ENCODE results near the gene OPCML.

Gene OPCML

DNA sequence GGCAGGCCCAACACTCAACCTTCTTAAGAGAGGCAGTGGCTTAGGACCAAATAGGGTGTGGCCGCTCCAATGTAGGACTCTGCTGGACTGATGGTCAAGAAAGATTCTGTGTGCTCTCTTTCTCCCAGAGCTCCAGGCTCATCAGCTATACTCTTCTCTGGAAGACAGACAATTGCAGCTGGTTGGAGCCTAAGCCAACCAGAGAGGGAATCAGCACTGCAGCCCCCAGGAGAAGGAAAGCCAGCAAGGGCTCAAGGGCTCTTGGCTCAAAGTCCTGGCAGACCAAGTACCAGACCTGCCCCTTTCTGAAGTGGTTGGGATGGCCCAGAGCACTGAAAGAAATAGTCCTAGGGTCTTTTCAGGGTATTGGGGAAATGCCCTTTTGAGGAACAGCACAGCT lies 1084.5 kb downstream of the OPCML start:
- H3K27ac ChIP-seq (replicated peaks): no peak overlapping the region
- H3K27me3 ChIP-seq (ENCODE audit: insufficient read depth, poor library complexity, severe bottlenecking): no peaks in the 10 kb centered on the region
- H3K4me3 ChIP-seq (replicated peaks; ENCODE audit: insufficient read depth, low read length): no peak overlapping the region
- DNase-seq (ENCODE audit: low read depth in 1 of 2, low spot score in 1 of 2): no peak
- TF ChIP-seq POLR2AphosphoS5 (IDR thresholded peaks at IDR 0.05; ENCODE audit: low read depth) (no peak), SPI1 (IDR thresholded peaks at IDR 0.05; ENCODE audit: borderline replicate concordance, low read depth) (no peak), GABPA (IDR thresholded peaks at IDR 0.05; ENCODE audit: low read depth) (no peak)
- TF ChIP-seq, protein P1, sequence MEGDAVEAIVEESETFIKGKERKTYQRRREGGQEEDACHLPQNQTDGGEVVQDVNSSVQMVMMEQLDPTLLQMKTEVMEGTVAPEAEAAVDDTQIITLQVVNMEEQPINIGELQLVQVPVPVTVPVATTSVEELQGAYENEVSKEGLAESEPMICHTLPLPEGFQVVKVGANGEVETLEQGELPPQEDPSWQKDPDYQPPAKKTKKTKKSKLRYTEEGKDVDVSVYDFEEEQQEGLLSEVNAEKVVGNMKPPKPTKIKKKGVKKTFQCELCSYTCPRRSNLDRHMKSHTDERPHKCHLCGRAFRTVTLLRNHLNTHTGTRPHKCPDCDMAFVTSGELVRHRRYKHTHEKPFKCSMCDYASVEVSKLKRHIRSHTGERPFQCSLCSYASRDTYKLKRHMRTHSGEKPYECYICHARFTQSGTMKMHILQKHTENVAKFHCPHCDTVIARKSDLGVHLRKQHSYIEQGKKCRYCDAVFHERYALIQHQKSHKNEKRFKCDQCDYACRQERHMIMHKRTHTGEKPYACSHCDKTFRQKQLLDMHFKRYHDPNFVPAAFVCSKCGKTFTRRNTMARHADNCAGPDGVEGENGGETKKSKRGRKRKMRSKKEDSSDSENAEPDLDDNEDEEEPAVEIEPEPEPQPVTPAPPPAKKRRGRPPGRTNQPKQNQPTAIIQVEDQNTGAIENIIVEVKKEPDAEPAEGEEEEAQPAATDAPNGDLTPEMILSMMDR (IDR thresholded peaks at IDR 0.05; ENCODE audit: insufficient read depth, low read length): no peak
- TF ChIP-seq, protein P2, sequence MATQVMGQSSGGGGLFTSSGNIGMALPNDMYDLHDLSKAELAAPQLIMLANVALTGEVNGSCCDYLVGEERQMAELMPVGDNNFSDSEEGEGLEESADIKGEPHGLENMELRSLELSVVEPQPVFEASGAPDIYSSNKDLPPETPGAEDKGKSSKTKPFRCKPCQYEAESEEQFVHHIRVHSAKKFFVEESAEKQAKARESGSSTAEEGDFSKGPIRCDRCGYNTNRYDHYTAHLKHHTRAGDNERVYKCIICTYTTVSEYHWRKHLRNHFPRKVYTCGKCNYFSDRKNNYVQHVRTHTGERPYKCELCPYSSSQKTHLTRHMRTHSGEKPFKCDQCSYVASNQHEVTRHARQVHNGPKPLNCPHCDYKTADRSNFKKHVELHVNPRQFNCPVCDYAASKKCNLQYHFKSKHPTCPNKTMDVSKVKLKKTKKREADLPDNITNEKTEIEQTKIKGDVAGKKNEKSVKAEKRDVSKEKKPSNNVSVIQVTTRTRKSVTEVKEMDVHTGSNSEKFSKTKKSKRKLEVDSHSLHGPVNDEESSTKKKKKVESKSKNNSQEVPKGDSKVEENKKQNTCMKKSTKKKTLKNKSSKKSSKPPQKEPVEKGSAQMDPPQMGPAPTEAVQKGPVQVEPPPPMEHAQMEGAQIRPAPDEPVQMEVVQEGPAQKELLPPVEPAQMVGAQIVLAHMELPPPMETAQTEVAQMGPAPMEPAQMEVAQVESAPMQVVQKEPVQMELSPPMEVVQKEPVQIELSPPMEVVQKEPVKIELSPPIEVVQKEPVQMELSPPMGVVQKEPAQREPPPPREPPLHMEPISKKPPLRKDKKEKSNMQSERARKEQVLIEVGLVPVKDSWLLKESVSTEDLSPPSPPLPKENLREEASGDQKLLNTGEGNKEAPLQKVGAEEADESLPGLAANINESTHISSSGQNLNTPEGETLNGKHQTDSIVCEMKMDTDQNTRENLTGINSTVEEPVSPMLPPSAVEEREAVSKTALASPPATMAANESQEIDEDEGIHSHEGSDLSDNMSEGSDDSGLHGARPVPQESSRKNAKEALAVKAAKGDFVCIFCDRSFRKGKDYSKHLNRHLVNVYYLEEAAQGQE (IDR thresholded peaks at IDR 0.05; ENCODE audit: insufficient replicate concordance, low read depth): no peak

DNA sequence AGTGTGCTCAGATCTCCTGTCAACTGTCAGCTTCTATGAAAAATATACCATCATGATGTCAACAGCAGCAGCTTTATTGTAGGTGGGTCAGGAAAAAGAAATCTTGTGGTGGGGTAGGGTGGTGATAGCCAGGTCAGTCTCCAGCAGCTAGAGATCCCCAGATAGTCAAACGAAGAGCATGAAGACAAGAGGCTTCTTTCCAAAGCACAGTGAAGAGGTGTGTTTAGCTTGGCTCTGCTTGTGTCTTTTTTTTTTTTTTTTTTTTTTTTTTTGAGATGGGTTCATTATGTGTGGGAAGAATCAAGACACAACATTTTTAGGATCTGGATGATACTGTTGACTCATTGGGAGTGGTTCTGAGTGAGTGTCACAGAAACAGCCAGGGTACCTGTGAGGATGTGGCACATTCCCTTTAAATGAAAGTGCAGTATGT lies 1086.4 kb downstream of the OPCML start:
- Histone ChIP-seq H3K4me3 (replicated peaks; ENCODE audit: insufficient read depth, low read length) (no peak overlapping the region), H3K27me3 (ENCODE audit: insufficient read depth, poor library complexity, severe bottlenecking) (no peaks in the 10 kb centered on the region), H3K27ac (replicated peaks) (no peak overlapping the region)
- DNase-seq (ENCODE audit: low read depth in 1 of 2, low spot score in 1 of 2): no peak
- no peak for TF ChIP-seq GABPA (IDR thresholded peaks at IDR 0.05; ENCODE audit: low read depth)
- no peak for TF ChIP-seq SPI1 (IDR thresholded peaks at IDR 0.05; ENCODE audit: borderline replicate concordance, low read depth)
- TF ChIP-seq, protein P2 (IDR thresholded peaks at IDR 0.05; ENCODE audit: insufficient replicate concordance, low read depth): no peak

DNA sequence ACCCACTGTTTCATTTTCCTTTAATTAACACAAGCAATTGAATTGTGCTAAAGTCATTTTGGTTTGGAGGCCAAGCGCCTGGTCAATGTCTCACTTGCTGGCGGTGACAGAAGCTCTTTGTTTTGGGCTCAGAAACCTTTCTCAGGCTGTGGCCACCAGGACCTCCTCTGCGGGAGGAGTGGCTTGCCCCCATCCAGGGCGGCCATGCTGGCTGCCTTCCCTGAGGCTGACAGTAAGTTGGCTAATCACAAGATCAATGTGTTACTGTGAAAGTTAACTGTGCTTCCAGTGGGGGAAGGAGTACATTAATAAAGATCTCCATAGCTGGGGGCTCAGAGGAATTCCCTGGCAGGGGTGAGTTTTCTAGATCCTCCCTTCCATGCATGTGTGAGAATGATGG lies 1087.4 kb downstream of the OPCML start:
- no peak overlapping the region for H3K4me3 ChIP-seq (replicated peaks; ENCODE audit: insufficient read depth, low read length)
- TF ChIP-seq POLR2AphosphoS5 (IDR thresholded peaks at IDR 0.05; ENCODE audit: low read depth) (no peak), GABPA (IDR thresholded peaks at IDR 0.05; ENCODE audit: low read depth) (no peak), SPI1 (IDR thresholded peaks at IDR 0.05; ENCODE audit: borderline replicate concordance, low read depth) (no peak)
- TF ChIP-seq, protein P2 (IDR thresholded peaks at IDR 0.05; ENCODE audit: insufficient replicate concordance, low read depth): no peak
- TF ChIP-seq, protein P1 (IDR thresholded peaks at IDR 0.05; ENCODE audit: insufficient read depth, low read length): no peak
- H3K27me3 ChIP-seq (ENCODE audit: insufficient read depth, poor library complexity, severe bottlenecking): no peaks in the 10 kb centered on the region
- DNase-seq (ENCODE audit: low read depth in 1 of 2, low spot score in 1 of 2): no peak
- H3K27ac ChIP-seq (replicated peaks): no peak overlapping the region

Measured in HL-60 (cell line).